ENCODE data around the gene C8G.

DNA sequence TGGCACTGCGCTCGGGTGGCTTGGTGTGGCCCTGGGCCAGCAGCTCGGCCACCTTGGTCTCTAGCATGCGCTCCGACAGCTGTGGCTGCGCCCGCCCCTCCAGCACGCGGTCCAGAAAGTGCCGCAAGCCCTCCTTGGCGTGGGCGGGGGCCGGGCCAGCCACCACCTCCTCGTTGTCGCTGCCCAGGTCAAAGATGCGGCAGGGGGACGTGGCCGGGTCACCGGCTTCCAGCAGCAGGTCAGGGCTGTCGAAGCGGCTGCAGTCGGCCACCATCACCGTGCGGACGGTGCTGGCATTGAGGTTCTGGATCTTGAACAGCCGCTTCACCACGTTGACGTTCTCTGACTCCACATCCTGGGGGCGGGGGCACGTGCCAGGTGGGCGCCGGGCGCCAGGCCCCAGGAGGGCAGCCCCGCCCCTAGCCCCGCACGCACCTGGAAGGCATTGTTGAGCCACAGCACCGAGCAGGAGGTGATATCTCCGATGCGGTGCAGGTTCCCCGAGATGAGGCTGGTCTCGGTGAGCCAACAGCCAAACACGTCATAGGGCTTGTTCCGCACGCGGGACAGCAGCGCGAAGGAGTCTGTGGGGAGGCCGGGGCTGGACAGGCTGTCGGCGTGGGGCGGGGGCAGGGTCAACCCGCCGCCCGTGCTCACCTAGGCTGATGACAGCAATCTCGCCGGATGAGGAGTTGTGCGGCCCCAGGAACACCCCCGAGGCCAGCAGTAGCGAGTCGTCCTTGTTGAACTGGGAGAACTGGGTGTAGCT, 2.7 kb upstream of the C8G start:
- TF ChIP-seq TEAD4 (IDR thresholded peaks at IDR 0.05; ENCODE audit: low read depth, low read length): no peak
- TF ChIP-seq POLR2A (IDR thresholded peaks at IDR 0.05; ENCODE audit: control extremely low read depth in 1 of 2, low read depth in 2 of 2, low read length in 2 of 2): no peak
- TF ChIP-seq CTCF (IDR thresholded peaks at IDR 0.05; ENCODE audit: control extremely low read depth in 1 of 3, insufficient read depth in 1 of 3, low read depth in 1 of 3, low read length in 3 of 3): no peak
- TF ChIP-seq YY1 (IDR thresholded peaks at IDR 0.05; ENCODE audit: low read depth, low read length): no peak
